HG02840 (cell line): Measurements from ENCODE around the gene PDE6A.

Experiments
- ATAC-seq: cut with Tn5 transposase; IDR thresholded peaks from one replicate; pipeline ENCODE4 v1.9.1; 2021; ENCODE audit warnings: mild to moderate bottlenecking, moderate library complexity, moderate number of reproducible peaks; ENCODE audit not compliant: unreplicated experiment, low FRiP score

Gene PDE6A

DNA sequence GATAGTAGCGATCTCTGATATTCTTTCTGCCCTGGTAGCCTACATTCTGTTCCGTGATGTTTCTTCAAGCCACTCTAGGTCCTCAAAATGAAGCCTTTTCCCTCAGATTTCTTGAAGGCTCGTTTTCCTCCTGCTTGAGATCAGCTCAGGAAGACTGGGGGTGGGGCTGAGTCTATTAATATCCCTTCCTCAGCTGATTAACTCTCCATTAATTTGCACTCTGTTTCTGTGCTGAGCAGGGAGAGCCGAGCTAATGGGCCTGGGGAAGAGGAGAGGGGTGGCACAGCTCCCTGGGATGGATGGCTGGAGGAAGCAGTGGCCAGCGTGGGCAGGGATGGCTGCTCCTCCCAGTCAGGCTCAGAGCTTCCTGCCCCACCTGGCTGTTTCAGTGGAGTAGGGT, 121.2 kb downstream of the PDE6A start:
- no peak for ATAC-seq

DNA sequence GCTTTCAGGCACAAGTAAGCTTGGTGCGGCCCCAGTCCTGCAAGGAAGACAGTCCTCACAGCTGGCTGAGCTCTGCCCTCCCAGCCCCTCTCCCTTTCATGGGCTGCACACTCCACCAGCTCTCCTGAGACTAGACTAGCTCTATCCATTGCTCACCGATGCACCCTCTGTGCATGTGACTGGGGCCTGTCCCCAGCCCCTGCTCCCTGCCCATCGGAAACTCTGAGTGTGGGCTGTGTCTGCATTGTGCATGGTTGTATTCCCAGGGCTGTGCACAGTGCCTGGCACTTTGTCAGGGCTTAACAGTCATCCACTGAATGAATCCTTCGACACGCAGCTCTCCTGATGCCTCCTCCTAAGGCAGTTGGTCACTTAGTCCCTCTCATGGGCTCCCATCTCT, 122.3 kb downstream of the PDE6A start:
- ATAC-seq: no peak

DNA sequence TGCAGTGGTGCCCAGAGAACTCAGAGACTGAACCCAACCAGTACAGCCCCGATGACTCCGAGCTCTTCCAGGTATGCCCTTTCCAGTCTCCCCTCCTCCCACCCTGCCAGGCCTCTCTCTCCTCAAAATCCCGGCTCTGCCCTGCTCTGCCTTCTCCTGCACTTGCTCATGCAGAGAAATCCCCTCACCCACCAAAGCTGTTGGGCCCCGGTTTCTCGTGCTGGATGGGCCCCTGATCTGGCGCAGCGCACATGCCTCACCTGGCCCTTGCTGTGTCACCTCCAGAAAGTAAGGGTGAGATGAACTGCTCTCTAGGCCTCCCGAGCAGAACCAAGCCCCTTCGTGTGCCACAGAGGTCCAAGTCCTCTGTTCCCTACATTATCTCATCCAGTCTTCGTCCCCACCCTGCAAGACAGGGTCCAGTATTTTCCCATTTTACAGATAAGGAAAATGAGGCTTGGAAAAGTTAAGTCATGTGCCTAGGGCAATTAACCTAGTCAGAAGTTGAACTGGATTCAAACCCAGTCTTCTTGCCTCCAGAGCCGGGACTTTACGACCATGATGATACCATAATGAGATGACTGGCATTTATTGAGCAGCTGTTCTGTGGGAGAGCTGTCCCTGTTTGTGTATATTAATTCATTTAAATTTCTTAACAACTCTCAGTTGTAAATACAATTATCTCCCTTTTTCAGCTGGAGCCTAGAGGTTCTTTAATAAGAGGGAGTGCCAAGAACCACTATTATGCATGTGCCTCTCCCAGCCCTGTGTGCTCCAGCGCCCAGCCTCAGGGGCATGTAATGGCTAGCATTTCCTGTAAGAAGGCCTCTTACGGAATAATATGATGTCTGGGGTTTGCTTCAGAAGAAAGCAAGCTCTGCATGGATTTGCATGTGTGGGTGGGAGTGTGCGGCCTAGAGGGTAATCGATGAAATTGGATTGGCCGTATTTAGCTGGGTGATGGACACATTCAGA, 123.8 kb downstream of the PDE6A start:
- ATAC-seq: no peak

DNA sequence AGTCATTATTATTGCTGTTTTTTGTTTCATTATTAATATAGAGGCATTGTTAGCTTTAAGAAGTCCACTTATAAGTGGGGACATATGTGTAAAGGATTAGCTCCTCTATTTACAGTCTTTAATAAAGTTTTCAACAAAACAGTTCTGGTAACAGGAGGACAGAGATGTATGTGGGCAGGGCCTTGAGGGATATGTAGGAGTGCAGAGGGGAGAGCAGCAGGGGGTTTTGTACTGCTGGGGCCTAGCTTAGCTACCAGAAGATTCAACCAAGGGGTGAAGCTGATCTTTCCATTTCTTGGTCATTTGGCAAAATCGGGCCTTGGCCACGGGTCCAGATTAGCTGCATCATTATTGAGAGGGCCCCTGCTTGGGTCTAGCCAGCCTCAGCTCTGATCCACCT, 124.6 kb downstream of the PDE6A start:
- no peak for ATAC-seq

DNA sequence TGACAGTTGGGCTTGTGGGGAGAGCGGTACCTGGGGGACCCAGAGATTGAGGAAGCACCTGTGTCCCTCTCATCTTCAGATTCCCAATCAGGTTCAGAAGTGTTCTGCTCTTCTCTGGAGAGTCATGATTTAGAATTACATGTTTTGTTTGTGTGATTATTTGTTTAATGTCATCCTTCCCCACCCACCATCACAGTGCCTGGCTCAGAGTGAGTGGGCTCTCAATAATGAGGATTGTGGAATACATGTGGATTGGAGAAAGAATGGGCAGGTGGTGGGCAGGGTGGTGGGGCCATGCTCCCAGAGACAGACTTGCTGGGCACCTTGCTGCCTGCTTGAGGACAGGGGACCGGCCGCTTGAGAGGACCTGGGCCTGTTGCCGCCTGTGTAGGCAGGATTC, 126.5 kb downstream of the PDE6A start:
- ATAC-seq: no peak

DNA sequence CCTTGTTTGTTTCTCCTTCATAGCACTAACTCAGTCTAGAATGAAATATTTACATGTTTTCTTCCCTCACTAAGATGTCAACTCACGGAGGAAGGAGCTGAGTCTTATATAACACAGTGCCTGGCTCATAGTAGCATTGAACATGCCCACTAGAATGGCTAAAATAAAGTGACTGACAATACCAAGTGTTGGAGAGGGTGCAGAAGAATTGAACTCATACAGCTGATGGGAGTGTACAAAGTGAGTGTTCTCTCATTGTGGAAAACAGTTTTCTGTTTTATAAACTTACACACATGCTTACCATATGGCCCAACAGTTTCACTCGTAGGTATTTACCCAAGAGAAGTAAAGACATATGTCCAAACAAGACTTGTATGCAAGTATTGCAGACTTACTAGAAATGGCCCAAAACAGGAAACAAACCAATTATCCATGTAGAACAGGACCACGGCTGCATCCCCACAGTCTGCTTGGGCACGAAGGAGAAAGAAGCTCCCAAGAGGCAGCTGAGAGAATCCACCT, 127.0 kb downstream of the PDE6A start:
- no peak for ATAC-seq

DNA sequence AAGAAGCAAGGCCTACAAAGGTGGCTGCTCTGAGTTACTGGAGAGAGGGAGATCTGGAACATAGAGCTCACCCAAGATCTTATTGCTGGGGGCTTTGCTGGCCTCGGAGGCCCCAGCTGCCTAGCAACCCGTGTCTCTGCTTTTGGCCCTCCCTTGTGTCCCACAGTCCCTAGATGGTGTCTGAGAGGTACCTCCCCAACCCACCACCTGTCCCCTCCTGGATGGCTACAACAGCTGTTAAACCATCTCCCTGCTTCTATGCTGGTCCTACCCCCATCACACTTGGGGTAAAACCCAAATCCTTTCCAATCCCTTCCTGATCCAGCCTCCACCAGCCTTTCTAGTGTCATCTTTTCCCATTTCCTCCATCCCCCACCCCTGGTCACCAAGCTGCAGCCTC, 127.9 kb downstream of the PDE6A start:
- ATAC-seq: no peak

DNA sequence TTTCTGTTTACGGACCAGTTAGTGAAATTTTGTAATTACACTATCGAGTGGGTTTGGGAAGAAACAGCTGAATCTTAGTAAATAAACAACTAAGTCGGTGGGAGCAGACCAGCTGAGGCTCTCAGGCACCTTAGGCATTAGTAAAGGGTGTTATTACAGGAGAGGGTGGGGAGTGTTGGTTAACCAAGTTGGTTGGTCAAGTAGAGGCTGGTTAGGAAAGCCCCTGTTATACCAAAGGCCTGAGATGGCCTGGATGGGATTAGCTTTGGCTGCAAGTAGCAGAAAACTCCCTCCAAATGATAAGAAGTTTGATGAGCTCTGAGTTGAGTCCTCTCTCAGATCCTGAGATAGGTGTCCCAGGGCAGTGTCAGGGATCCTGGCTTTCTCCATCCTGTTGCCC, 133.1 kb downstream of the PDE6A start:
- no peak for ATAC-seq

DNA sequence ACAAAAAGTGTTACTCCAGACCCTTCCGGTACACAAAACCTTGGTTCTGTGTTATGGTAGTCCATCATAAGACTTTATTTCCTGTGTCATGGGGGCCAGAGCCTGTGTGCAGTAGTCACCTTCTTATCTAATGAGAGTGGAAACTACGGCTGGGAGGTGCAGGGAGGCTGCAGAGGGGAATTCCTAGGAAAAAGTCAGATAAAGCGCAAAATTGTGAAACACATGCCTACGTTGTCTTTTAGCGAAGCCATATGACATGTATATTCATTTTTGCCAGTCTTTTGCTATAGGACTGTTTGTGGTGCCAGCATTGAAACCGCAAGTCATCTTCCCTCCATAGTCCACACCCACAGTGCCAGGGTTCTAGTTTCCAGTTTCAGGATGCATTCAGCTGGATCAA, 133.7 kb downstream of the PDE6A start:
- ATAC-seq: no peak

DNA sequence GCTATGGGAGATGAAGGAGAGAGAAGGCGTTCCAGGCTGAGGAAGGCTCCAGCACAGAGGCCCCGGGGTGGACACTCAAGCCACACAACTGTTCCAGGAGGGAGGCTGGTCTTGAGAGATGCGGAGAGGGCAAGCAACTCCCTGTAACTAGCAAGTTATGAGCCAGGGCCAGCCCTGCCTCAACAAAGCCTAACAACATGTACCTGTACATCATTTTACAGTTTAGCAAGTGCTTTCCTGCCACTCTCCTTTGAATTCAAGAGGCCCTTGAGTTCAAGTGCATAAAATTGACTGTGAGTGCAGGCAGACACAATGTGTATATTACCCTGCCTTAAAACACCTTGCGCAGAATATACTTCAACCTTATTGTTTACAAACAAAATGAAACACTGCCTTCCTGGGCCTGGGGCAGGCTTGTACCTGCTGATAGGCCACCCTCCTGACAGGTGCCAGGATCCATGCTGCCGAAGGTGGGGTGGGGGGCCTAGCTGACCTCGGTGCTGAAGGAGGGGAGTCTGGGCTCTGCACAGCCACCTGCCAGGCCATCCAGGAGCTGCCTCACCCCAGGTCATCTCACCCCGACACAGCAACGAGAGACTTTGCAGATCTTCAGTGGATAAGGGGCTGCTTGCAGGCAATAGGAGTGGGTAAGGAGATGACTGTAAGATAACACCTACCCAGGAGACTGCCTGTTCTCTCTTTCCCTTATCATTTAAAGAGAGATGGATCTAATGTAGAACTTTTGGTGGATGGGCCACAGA, 134.5 kb downstream of the PDE6A start:
- no peak for ATAC-seq

DNA sequence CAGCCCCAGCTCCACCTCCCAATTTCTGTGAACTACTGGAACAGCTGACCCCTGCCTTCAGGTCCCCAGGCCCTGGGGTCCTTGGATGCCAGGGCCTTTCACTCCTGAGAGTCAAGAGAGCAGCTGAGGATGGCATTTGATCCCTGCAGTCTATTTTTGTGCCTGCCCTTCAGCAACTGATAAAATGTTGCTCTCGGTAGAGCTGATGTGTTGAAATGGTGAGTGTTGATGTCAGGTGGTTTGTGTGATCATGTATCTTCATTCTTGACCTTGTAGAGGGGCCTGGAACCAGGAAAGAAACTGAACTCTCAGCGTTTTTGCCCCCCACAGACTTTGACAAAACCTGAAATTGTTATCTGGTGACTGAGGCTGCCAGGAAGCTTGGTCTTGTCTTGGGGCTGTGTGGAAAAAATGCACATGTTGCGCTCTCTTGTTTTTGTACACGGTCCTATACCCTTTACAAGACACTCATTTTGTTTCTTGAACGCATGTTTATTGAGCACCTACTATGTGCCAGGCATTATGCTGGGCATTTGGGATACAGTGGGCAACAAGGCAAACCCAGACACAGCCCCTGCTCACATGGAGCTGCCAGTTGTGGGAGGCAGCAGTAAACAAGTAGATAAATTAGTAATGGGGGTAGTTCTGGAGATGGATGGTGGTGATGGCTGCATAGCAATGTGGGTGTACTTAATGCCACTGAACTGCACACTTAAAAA, 136.2 kb downstream of the PDE6A start:
- no peak for ATAC-seq
